UCSD-AML1 (cell line): ENCODE data around the gene CHST15.
"Not testable (repeated sequence)": the region's sequence is repeated elsewhere in the genome, so short reads cannot be mapped to it uniquely, and the experiment has no call there.

Source experiments
- DNase-seq: peaks from one replicate; lab custom pipeline; 2025; ENCODE audit not compliant: unreplicated experiment; lab: John Stamatoyannopoulos, UW

Gene CHST15

DNA sequence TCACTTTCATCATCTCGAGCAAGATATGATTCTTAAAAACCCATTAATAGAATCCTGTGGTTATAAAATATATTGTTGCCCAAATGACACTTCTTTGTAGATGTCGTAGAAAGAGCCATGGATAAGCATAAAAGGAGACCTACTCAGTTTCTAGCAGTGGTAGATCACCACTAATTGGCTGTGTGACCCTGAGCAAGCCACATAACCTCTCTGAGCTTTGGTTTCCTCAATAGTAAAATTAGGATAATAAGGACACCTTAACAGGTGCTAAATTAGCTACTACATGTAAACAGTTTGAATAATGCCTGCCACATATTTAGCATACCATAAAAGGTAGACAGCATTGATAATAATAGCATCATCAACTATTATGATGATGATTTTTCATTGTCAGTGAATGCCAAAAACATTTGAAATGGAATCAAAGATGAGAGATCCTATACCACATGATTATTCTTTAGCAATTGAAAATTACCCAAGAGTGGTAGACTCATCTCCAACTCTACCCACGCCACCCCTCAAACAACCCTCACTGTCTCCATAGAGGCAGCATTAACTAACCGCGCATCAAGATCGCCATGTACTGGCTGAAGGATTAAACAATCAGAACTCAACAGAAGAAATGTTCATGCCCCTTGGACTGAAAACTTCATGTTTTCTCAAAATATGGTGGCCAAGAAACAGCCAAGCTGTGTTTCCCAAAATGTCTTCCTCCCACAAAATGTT, 45.8 kb downstream of the CHST15 start:
- no peak for DNase-seq

DNA sequence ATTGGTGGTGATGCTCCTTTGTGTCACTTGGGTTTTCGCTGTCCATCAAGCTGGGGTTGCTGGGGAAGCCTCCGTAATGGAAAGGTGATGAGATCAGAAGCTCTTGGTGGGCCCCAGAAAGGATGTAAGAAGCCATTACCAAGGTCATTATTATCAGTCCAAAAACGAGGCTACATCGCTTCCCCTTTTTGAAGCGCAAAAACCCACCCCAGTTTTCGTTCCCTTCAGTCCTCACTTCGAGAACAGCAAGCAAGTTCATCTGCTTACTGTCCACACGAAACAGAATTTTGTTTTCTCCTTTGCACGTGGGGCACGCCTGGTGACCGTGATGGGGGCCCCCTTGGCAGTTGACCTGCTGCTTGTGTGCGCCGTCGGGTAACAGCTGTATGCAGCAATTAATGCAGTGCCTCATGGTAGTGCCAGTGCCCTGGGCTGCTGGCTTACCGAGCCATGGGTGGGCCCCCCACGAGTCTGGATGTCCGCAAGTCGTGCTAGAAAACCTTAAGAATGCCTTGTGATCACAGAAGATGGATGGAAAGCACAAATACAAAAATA, 47.5 kb downstream of the CHST15 start:
- no peak for DNase-seq

DNA sequence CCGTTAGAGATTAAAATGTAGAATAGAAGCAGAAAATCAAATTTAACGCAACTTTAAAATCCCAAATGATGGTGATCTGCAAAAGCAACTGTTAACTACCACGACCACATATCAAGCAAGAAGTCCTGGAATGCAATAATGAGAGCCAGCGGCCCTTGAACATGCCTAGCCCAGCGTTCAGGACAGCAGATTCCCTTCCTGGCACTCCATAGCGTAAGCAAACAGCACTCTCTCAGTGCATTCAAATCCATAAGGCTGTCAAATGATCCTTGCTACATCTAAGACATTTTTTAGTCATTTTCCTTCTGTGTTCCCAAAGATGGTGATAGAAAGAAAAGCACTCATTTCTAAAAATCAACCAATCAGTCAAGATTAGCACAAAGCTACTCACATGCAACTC, 48.1 kb downstream of the CHST15 start:
- no peak for DNase-seq

DNA sequence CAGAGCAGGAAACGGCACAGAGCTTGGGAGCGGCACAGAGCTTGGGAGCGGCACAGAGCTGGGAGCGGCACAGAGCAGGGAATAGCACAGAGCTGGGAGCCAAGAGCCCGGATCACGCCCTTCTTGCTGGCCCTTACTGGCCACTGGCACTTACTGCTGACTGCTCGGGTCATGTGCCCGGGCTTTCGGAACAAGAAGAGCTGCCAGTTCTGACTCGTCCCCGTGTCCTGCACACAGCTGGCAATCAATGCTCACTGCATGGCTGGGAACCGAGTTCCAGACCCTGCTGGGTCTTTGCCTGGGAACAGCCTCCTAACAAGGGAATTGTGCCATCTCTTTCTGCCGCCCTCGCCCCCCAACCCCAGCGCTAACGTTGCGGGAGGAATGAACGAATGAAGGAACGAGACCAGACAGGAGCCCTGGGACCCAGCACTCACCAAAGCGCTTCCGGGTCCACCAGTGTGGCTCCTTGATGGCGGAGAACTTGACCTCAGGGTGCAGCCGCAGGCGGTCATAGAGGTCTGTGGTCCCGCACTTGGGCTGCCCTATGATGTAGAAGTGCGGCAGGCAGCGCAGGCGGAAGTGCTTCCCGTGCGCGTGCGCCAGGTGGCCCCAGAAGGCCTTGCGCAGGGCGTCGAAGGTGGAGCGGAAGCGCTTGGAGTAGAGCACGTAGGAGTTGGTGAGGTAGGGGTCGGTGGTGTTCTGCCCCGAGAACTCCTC, 49.1 kb downstream of the CHST15 start:
- no peak for DNase-seq

DNA sequence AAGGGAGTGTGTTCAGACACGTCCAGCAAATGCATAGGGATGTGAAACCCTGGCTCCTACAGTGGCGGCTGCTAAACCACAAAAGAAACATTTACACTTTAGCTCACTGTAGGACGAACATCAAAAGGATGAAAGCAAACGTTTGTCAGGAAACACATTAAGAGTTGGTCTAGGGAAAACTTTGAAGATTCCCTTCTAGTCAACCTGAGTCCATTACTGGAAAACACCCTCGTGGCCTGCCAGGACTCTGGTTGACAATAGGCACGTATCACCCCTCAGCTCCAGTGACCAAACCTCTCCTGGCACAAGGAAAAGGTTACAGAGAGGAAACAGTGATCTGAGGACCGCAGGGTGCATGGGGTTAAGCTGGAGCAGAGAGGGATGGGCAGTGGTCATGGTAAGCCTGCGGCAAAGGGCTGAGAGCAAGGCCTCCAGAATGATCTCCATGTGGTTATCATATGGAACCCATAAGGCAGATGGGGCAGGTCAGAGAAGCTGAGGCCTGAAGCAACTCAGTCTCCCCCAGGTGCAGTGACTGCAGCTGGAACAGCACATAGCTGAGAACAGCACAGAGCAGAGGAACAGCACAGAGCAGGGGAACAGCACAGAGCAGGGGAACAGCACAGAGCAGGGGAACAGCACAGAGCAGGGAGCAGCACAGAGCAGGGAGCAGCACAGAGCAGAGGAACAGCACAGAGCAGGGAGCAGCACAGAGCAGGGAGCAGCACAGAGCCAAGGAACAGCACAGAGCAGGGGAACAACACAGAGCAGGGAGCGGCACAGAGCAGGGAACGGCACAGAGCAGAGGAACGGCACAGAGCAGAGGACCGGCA, 49.9 kb downstream of the CHST15 start:
- DNase-seq, result no peak

DNA sequence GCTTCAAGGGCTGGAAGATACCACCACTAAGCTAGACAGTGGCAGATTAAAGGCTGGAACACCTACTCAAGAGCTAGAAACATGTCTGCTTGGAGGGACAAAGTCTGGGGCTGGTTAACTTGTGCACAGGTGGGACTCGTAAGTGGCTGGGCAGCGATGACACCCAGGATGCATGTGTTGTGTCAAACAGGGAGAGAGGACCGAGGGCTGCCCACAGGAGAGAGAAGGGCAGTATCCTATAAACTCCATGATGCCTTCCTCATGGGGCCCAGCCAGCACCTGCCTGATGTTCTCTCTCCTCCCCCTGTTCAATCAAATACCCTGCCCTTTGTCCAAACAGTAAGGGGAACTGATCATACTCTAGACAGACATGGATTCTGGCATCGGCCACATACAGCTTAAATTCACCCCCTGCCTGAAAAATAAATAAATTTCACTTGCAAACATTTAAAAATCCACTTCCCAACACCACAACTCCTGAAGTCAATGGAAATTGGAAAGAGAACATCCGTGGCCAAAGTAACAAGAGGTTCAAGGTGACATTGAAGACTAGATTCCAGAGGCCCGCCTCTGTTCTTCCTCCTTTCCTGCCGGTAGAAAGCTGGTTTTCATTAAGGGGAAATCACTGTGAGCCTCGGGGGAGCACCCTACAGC, 50.6 kb downstream of the CHST15 start:
- no peak for DNase-seq

DNA sequence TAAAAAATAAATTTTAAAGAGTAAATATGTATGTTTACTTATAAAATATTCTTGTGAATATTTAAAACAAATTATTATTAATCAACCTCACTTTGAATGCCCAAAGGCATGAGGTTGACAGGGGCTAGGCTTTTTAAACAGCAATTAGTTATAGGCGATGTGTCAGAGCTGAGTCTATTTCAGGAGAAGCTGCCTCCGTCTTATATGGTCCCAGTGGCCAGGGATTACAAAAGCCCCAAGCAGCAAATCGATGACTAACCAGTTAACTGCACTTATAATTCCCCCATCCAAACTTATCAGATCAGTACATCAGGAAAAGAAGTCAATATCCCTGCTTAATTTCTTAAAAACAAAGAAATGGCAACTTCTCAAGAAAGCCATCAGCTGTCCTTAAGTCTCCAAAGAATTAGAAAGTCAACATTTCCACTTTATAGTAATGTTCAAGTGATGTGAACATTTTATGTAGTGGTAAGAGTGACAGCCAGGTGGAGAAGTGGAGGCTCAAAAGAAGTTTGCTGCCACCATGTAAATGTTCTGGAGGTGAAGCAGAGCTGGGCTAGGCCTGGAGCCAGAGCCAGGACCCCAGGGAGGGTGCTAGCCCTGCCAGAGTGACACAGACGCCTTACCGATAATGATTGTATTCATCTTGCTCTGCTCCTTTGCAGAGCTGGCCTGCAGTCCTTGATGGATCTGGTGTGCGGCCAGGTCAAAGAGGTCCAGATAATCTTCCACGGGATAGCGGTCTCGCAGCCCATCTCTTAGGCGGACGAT, 51.5 kb downstream of the CHST15 start:
- DNase-seq, result no peak

DNA sequence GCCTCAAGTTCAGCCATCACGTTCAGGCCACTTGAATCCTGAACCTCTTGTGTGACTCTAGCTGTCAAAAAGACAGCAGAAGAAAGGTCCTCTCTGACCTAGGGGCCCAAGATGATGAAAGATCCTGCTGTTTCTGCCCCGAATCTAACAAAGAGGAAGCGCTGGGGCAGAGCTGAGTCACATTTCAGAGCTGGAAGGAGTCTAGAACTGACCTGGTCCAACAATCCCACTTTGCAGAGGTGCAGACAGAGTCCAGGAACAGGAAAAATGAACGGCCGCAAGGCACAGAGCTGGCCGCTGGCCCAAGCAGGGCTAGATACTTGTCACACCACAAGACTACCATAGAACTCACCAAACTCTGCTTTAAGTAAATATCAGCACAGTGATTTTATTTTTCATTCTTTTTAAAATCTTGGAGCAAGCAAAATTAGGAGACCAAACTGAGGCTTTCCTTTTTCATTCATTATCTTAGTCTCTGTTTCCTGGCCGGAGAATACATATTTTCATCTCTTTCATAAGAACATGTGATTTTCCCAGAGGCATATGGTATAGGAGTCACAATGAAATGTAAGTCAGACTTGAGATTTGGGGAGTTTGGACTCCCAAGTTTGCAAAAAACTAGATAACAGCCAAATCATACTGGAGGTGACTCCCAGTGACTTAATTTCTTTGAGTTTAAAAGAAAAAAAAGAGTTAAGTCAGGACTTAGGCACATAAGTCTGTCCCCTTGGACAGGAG, 52.8 kb downstream of the CHST15 start:
- no peak for DNase-seq

DNA sequence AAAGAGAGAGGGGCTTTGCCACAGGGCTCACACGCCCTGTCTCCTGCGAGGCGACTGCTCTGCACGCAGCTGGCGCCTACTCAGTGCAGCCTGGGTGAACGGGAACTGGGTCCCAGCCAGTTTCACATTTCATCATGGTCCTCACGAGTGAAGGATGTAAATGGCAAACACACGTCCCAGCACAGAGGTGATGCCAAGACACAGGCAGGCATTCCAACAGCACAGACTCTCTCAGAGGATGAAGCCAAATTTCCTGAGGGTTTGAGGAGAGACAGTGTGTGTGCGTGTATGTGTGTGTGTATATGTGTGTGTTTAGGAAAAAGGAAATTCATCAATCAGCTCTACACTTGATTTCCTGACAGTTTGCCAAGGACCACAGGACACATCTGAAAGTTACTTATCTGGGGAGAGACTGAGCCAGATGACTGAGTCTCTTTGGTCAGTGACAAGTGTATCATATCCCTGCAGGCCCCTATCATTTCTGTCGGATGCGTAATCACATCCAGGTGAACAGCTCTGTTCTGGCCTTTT, 53.9 kb downstream of the CHST15 start:
- no peak for DNase-seq

DNA sequence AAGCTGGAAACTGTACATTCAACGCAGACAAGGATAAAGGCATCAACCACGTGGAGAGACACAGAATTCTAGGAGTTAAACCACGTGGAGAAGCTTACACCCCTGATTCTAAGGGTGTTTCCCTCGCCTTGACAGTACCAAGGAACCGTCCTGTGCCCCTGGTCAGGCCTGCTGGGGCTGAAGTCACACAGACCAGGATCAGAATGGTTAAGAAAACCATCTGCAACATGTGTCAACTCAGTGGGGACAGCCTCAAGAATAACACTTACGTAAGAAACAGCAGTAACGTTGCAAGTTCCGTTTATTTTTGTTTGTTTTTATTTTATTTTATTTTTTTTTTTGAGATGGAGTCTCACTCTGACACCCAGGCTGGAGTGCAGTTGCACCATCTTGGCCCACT, 55.6 kb downstream of the CHST15 start:
- no peak for DNase-seq

DNA sequence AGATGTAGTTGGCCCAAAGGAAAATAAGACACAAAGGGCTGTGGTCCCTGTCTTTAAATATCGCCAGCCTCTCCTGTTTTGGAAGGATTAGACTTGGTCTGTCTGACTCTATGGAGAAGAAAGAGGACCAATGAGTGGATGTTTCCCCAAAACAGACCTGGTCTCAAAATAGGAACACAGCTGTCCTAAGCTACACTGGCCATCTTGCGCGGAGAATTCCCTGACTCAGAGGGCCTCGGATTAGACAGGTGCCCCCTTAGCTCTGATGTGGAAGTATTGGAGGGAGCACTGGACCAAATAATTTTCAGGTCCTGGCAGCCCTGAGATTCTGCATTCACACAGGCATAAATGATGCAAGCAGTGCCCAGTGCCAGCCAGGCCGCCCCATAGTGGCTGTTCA, 56.1 kb downstream of the CHST15 start:
- DNase-seq, result no peak

DNA sequence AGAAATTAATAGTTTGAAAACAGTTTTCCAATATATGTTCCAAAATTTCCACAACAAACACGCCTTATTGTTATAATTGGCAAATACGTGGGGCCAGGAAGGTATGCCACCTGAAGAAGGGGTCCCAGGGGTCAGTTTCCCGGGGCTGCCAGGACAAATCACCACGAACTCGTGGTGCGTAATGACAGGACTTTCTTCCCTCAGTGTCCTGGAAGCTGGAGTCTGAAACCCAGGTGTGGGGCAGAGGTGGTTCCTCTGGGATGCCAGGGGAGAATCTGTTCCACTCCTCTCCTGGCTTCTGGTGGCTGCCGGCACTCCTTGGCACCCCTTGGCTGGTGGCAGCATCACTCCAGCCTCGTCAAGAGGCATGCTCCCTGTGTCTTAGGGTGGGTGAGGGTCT, 56.7 kb downstream of the CHST15 start:
- no peak for DNase-seq

DNA sequence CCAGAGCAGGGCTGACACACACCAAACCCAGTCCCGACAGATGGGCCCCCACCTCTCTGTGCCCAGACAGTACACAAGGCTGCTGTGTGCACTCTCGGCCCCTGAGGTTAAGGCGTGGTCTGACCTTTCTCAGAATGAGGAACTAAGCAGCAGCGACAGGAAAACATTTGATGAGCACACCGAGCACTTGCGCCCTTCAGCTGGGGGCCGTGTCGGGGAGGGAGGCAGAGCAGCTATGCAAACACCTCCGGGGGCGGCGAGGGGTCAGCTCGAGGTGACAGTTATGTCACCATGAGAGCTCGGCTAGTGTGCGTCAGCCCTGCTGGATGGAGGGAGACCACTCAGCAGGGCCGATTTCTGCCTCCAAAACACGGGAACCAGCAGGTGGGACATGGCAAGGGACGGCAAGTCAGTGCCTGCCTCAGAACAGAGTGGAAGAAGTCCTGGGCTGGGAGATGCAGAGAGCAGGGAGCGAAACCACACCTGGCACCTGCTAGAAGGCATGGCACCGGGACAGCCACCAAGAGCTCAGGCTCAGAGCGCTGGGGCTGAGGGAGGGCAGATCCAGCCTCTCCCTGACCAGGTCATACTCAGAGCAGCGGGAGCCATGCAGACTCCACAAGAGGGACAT, 57.4 kb downstream of the CHST15 start:
- peak; percentile 79 for DNase-seq

DNA sequence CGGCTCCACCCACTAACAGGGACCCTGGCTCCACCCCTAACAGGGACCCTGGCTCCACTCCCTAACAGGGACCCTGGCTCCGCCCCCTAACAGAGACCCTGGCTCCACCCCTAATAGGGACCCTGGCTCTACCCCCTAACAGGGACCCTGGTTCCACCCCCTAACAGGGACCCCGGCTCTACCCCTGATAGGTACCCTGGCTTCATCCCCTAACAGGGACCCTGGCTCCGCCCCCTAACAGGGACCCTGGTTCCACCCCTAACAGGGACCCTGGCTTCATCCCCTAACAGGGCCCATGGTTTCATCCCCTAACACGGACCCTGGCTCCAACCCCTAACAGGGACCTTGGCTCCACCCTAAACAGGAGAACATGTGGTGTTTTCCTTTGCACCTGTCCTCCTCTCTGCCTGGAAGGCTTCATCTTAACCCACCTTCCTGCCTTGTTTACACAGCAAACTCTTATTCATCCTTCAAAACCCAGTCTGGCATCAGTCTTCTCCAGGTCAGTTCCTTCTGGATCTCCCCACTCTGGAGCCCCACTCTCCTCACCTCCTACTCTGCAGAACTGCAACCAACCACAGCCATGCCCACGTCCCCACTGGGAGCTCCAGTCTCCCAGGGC, 58.0 kb downstream of the CHST15 start:
- DNase-seq, result no peak

DNA sequence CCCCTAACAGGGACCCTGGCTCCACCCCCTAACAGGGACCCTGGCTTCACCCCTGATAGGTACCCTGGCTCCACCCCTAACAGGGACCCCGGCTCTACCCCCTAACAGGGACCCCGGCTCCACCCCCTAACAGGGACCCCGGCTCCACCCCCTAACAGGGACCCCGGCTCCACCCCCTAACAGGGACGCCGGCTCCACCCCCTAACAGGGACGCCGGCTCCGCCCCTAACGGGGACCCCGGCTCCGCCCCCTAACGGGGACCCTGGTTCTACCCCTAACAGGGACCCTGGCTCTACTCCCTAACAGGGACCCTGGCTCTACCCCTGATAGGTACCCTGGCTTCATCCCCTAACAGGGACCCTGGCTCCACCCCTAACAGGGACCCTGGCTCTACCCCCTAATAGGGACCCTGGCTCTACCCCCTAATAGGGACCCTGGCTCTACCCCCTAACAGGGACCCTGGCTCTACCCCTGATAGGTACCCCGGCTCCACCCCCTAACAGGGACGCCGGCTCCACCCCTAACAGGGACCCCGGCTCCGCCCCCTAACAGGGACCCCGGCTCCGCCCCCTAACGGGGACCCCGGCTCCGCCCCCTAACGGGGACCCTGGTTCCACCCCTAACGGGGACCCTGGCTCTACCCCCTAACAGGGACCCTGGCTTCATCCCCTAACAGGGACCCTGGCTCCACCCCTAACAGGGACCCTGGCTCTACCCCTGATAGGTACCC, 58.7 kb downstream of the CHST15 start:
- not testable (repeated sequence) for DNase-seq

DNA sequence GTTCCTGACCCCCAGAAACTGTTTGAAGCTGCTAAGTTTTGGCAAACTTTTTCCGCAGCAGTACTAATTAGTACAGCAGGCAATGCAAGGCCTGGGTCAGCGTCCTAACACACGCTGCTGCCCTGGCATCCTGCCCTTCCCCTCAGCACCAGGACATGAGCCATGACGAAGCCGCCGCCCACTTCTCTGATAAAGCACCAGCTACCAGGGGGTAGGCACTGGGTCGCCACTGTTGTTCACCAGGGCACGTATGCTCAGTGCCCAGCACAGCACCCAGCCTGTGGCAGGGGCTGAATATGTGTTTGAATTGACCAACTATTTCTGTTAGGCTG, 59.5 kb downstream of the CHST15 start:
- no peak for DNase-seq

DNA sequence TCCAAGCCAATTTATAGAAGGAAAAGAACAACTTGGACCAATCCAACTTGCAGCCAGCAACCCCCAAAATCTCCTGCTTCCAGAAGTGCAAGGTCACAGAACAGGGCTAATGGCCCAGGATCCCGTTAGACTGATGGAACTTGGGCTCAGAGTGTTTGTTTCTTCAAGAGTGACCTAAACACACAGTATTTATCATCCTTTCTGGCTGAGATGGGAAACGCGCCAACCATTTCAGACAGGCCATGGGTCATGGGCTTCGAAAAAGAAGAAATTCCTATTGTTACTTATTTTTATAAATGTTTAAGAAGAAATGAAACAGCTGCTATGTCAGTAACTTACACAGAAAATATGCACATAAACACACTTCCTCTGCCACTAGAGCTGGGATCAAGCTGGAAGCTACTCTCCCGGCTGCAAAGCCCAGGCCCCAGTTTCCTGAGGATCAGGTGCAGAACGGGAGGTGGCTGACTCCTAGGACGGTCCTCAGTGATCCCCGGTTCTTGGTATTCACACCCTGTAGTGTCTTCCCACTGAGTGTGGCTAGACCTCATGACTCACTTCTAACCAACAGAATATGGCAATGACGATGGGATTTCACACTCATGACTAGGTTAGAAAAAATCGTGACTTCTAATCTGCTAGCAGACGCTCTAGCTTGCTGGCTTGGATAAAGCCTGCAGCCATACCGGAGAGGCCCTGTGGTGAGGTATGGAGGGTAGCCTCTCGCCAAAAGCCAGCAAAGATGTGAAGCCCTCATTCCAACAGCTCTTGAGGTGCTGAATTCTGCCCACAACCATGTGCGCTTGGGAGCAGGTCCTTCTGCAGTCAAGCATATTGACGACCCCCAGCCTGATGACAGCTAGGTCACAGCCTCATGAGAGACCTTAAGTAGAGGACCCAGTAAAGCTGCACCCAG, 60.2 kb downstream of the CHST15 start:
- DNase-seq, result no peak
